Lower leg skin (tissue), 3 donors: Measurements from ENCODE around the gene PRPF8.

Source experiments
- CTCF ChIP-seq, 3 donors: fragments of 450-650 bp; IDR thresholded peaks; one replicate each; pipeline ENCODE4 v1.5.1; 2016; ENCODE audit warnings: antibody characterized with exemption in 3 of 3, mild to moderate bottlenecking in 3 of 3, moderate library complexity in 2 of 3
- POLR2A ChIP-seq, 2 donors: fragments of 450-650 bp; IDR thresholded peaks; one replicate each; pipeline ENCODE4 v1.6.1; 2016 to 2017; ENCODE audit warnings: antibody characterized with exemption in 2 of 2, mild to moderate bottlenecking in 1 of 2, moderate library complexity in 1 of 2

- TF ChIP-seq CTCF (IDR thresholded peaks at IDR 0.05) (no peak), POLR2A (IDR thresholded peaks at IDR 0.05) (no peak)
Measured at GRCh38 chr17:1627182-1627981, 57.3 kb downstream of the PRPF8 start.
